Testis (tissue), 3 donors: Measurements from ENCODE around the gene DAND5. TPM values are rescaled to one million over a fixed set of nuclear protein-coding genes. Genes with fewer than 3 reads are reported as not detected.
A peak's percentile ranks its signal among the peaks of the same experiment; 100 is the strongest.

Experiments used
- DNase-seq: peaks from one replicate; pipeline ENCODE4 v3.0.0-alpha.2; 2019
- H3K27ac ChIP-seq, 2 donors: fragments of 200-600 bp; sonication (generic); one replicate each; pipeline ENCODE4 v1.5.1; 2019
- H3K27me3 ChIP-seq: fragments of 200-600 bp; sonication (generic); one replicate; pipeline ENCODE4 v1.5.1; 2019
- H3K36me3 ChIP-seq: fragments of 200-600 bp; sonication (generic); one replicate; pipeline ENCODE4 v1.5.1; 2017; ENCODE audit warnings: low read depth; ENCODE audit errors: missing control alignments
- H3K4me1 ChIP-seq: fragments of 200-600 bp; sonication (generic); one replicate; pipeline ENCODE4 v1.5.1; 2019
- H3K4me3 ChIP-seq, 2 donors: fragments of 200-600 bp; sonication (generic); one replicate each; pipeline ENCODE4 v1.5.1; 2017 to 2019
- H3K9me3 ChIP-seq: fragments of 200-600 bp; sonication (generic); one replicate; pipeline ENCODE4 v1.5.1; 2017
- CTCF ChIP-seq, 3 experiments: fragments of 450-650 bp in 2 of 3; fragments of 200-600 bp in 1 of 3; sonication (generic) in 1 of 3; IDR thresholded peaks; one replicate each; pipeline ENCODE4 v1.5.1; 2016 to 2019; ENCODE audit warnings: antibody characterized with exemption in 3 of 3, mild to moderate bottlenecking in 2 of 3, moderate library complexity in 1 of 3
- POLR2A ChIP-seq: fragments of 450-650 bp; IDR thresholded peaks from one replicate; pipeline ENCODE4 v1.6.1; 2017; ENCODE audit warnings: antibody characterized with exemption, mild to moderate bottlenecking, moderate library complexity
- WGBS, 2 donors: methylation state at CpG; one replicate each; pipeline ENCODE4 v1.1.5; 2018; 5-methylcytosine and 5-hydroxymethylcytosine counted together
- intact Hi-C: fragments of 100-400 bp; cut with DNase I; formaldehyde crosslinking; loops from one replicate; pipeline ENCODE4 v1.15.1; 2023; ENCODE audit warnings: low total_unique reads
- polyA plus RNA-seq: library from polyadenylated mRNA; stranded (reverse); fragments of 350-450 nt; fragmentation: Illumina TruSeq; extraction: RNeasy Lipid Tissue Mini Kit (QIAGEN cat#74804); gene quantifications from one replicate; pipeline ENCODE4 v1.2.3, GENCODE V29; 2014; ENCODE audit warnings: low read depth, low replicate concordance; ENCODE audit not compliant: insufficient read depth
- total RNA-seq, 2 donors: library from RNA; depleted of rRNA; stranded (reverse); fragments of >200 nt; gene quantifications; one replicate each; pipeline ENCODE4 v1.2.3, GENCODE V29; 2016

DAND5 gene
- total and polyA plus RNA-seq, 3 donors from 2014 or later: 0.16 to 2.8 (median 1.4) TPM

- Histone ChIP-seq H3K4me3 (no peak overlapping the region), H3K36me3 (no peaks in the 10 kb centered on the region), H3K27ac (no peak overlapping the region), H3K9me3 (no peaks in the 10 kb centered on the region), H3K4me1 (no peaks in the 10 kb centered on the region), H3K27me3 (no peaks in the 10 kb centered on the region)
- 89 to 95% methylated on average over 3 of the region's 3 CpGs for WGBS, 2 donors
- intact Hi-C loops: loop anchor here (5.0 kb wide), 1 partner anchor 82 kb away; no protein-coding TSS in a partner anchor
- DNase-seq: no peak
- TF ChIP-seq POLR2A: no peak
- no peak for TF ChIP-seq CTCF (IDR thresholded peaks at IDR 0.05)
Observed at GRCh38 chr19:12979974-12980373, 10.6 kb downstream of the DAND5 start.

GRCh38 chr19:12982648-12983047 is 13.3 kb downstream of the DAND5 start:
- H3K27me3 ChIP-seq: no peaks in the 10 kb centered on the region
- H3K4me3 ChIP-seq: peak overlapping the region in 1 of 2 donors; percentile 38
- H3K36me3 ChIP-seq: no peaks in the 10 kb centered on the region
- TF ChIP-seq CTCF (IDR thresholded peaks at IDR 0.05) (no peak), POLR2A (no peak)
- no peak for DNase-seq
- intact Hi-C loops: loop anchor here (5.0 kb wide), 1 partner anchor 80 kb away; no protein-coding TSS in a partner anchor
- 80 to 86% methylated on average over 6 of the region's 6 CpGs for WGBS, 2 donors
- H3K27ac ChIP-seq: no peak overlapping the region
- no peaks in the 10 kb centered on the region for H3K4me1 ChIP-seq
- H3K9me3 ChIP-seq: no peaks in the 10 kb centered on the region

DNA sequence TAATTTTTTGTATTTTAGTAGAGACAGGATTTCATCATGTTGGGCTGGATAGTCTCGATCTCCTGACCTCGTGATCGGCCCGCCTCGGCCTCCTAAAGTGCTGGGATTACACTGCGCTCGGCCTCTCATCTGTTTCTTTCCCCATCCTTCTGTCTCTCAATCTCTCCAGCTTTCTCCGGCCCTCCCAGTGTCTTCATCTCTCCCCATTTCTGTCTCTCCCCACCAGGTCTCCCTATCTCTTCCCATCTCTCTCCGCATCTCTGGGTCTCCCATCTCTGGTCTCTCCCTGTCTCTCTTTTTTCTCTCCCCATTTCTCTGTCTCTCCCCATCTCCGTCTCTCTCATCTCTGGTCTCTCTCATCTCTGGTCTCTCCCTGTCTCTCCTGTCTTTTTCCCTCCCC is 13.7 kb downstream of the DAND5 start:
- Histone ChIP-seq H3K4me3 (peak overlapping the region; percentile 38 to 42), H3K27ac (no peak overlapping the region), H3K9me3 (no peaks in the 10 kb centered on the region), H3K4me1 (no peaks in the 10 kb centered on the region), H3K27me3 (no peaks in the 10 kb centered on the region), H3K36me3 (no peaks in the 10 kb centered on the region)
- TF ChIP-seq POLR2A (no peak), CTCF (IDR thresholded peaks at IDR 0.05) (no peak)
- WGBS, 2 donors: 36 to 53% methylated on average over 10 of the region's 10 CpGs
- DNase-seq: no peak
- intact Hi-C loops: loop anchor here (5.0 kb wide), 1 partner anchor 79 kb away; no protein-coding TSS in a partner anchor

- Histone ChIP-seq H3K4me3 (peak overlapping the region; percentile 38 to 42), H3K4me1 (no peaks in the 10 kb centered on the region), H3K27ac (no peak overlapping the region), H3K9me3 (no peaks in the 10 kb centered on the region), H3K36me3 (no peaks in the 10 kb centered on the region), H3K27me3 (no peaks in the 10 kb centered on the region)
- peak; percentile 89 for DNase-seq
- peak; percentile 94 to 99 (median 99) for TF ChIP-seq CTCF (IDR thresholded peaks at IDR 0.05)
- no peak for TF ChIP-seq POLR2A
- 10 to 17% methylated on average over 24 to 51 of the region's 51 CpGs for WGBS, 2 donors
- intact Hi-C loops: loop anchor here (2.0 to 5.0 kb wide), 2 partner anchors 79 to 109 kb away; no protein-coding TSS in a partner anchor
Observed at GRCh38 chr19:12983542-12984142, 14.3 kb downstream of the DAND5 start.

- no peak overlapping the region for H3K27ac ChIP-seq
- intact Hi-C loops: loop anchor here (2.0 to 5.0 kb wide), 2 partner anchors 78 to 109 kb away; no protein-coding TSS in a partner anchor
- no peaks in the 10 kb centered on the region for H3K9me3 ChIP-seq
- WGBS, 2 donors: 77 to 79% methylated on average over 3 of the region's 3 CpGs
- no peak for DNase-seq
- no peak for TF ChIP-seq POLR2A
- TF ChIP-seq CTCF (IDR thresholded peaks at IDR 0.05): no peak
- H3K4me1 ChIP-seq: no peaks in the 10 kb centered on the region
- no peaks in the 10 kb centered on the region for H3K27me3 ChIP-seq
- H3K4me3 ChIP-seq: no peak overlapping the region
- H3K36me3 ChIP-seq: no peaks in the 10 kb centered on the region
Observed at GRCh38 chr19:12984143-12984627, 14.8 kb downstream of the DAND5 start.
